ENCODE data around the gene SNX7.

The SNX7 gene

DNA sequence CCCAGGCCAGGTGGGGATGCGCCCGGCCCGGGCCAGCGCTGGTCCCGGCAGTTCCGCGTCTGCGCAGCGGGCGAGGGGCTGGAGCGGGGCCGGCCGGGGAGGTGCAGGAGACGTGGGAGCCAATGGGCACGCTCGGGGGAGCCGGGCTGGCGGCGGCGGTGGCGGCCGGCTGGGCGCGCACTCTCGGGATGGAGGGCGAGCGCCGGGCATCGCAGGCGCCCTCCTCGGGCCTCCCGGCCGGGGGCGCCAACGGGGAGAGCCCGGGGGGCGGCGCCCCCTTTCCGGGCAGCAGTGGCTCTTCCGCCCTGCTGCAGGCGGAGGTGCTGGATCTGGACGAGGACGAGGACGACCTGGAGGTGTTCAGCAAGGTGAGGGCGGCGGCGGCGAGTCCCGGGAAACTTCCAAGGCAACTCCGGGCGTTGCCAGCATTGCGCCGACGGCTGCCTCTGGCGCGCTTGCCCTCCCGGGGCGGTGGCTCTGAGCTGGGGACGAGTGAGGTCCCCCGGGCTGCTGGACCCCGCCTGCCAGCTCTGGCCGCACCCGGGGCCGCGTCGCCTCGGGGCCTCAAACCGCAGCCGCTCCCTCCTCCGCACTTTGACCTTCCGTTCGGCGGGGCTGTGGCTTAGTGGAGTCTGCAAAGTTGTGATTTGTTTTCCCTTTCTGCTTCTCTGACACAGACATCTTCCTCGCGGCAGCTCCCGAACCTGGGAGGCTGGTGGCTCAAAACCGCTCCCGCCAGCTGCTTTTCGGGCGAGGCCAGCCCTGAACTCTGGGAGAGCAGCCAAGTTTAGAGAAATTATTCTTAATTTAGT, at the start of gene SNX7:
SNX7 (plus strand) TSS at position 178 of the 812 bp plus-strand sequence; CDS start at position 189, 11 bp downstream.
- DNase-seq = peak; percentile 25

- DNase-seq = no peak
Measured at GRCh38 chr1:98637316-98637715, 24.2 kb upstream of the SNX7 start.

GRCh38 chr1:98638185-98638584, 23.3 kb upstream of the SNX7 start:
- no peak for DNase-seq

DNA sequence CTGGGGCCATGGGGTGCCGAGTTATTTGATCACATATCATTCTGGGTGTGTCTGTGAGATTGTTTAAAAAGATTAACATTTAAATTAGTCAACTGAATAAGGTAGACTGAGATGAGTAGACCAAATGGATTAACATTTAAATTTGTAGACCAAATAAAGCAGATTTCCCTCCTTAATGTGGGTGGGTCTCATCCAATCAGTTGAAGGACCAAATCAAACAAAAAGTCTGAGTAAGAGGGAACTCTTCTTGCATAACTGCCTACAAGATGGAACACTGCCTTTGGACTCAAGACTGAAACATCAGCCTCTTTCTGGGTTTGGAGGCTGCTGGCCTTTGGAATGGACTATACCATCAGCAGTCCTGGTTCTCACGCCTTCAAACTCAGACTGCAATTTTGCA, 17.0 kb upstream of the SNX7 start:
- DNase-seq = no peak

DNA sequence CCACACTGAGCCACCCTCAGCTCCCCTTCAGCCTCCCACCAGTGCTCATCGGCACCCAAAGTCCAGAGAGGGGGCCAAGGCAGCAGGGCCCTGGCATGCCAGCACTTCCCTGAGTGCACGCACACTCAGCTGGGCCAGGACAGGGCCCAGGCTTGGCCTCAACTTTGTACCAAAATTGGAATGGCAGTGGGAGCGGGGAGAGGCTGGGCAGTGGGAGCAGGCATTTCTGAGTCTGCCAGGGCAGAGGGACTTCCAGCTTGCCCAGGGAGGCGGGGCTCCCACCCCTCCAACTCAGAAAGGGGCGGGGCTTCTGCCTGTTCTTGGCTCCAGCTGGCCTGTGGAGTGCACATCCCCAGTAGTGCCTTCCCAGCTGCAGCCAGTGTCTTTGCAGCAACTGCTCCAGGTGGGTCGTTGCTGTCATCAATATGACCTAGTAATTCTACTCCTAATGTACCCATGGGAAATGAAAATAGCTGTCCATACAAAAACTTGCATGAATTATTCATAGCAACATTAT, 10.3 kb upstream of the SNX7 start:
- DNase-seq = no peak

DNA sequence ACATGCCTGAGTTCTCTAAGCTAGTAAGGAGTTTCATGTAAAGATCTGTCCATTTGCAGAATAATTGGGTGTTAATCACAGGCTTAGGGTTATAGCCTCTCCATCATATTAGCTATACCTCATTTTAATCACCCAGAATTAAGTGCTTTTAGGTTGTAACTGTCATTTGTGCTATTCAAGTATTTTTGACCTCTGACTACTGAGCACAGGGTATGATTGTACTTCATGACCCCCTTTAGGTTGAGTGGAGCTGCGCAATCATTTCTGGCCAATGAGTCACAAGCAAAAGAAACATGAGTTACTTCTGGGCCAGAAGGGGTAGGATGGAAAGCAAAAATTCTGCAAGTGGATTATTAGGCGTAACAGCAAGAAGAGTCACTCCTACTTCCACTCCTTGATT, 8.4 kb upstream of the SNX7 start:
- DNase-seq = no peak

- DNase-seq = no peak
Measured at GRCh38 chr1:98659879-98660278, 1.6 kb upstream of the SNX7 start.

- no peak for DNase-seq
Measured at GRCh38 chr1:98660940-98661543, 479 bp upstream of the SNX7 start.

DNA sequence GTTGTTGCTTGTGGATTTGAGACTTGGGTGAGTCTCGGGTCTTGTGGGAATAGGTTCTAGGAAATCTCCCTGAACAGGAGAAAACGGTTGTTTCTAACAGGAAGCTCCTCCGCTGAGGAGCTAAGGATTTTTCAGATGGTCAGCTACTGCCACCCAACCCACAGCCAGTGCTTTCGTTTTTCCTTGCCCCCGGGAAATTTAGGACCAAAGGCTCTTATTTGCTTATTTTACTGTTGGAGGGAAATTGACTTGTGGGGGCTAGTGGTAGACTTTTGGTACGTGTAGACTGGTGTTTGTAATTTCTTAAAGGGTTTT, 792 bp downstream of the SNX7 start:
- DNase-seq = no peak

GRCh38 chr1:98668733-98669132, 7.2 kb downstream of the SNX7 start:
- no peak for DNase-seq

- DNase-seq = no peak
Measured at GRCh38 chr1:98669355-98670296, 8.1 kb downstream of the SNX7 start.

DNA sequence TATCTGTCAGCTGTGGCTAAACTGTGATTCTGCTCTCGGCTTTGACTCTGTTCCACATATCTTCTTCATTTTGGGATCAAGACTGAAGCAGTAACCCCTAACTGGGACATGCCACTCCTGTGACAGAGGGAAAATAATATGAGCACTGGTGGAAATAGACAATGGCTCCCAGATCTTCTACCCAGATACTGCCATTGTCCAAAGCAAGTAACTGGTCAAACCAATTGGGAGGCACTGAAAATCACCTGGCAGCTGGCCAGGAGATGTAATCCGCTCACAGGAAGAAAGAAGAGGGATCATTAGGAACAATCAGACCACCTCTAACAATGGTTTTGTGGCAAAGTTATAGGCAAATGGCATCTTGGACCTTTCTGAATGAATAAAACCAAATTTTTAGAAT, 10.7 kb downstream of the SNX7 start:
- DNase-seq = no peak

GRCh38 chr1:98674075-98674781, 12.7 kb downstream of the SNX7 start:
- DNase-seq = no peak

- no peak for DNase-seq
Measured at GRCh38 chr1:98675282-98675681, 13.8 kb downstream of the SNX7 start.

DNA sequence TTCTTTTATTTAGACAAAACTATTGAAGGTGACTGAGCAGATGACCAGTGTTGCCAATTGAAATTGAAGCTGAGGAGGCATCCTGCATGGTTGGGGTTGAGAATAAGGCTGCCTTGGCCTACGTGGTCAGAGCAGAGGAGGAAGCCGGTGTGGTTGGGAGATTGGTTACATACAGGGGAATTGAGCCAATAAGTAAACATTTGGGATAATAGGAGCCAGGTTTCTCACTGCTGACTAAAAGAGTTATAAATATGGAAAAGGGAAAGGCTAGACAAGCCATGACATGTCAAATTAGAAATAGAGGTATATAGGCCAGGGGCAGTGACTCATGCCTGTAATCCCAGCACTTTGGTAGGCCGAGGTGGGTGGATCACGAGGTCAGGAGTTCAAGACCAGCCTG, 15.8 kb downstream of the SNX7 start:
- DNase-seq = no peak

DNA sequence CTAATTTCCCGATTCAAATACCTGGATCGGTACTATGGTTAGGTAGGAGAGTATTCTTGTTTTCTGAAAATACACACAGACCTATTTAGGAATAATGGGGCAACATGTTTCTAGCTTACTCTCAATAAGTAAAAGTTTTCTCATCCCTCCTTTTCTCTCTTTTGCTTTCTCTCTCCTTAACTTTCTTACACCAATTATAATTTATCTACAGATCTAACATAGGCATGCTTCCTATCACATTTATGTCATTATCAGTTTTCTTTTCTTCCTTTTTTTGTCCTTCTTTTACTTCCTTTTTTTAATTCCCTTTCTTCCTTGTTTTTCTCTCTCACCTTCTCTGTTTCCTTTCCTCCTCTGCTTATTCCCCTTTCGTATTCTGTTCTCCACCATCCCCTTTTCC, 20.3 kb downstream of the SNX7 start:
- no peak for DNase-seq

DNA sequence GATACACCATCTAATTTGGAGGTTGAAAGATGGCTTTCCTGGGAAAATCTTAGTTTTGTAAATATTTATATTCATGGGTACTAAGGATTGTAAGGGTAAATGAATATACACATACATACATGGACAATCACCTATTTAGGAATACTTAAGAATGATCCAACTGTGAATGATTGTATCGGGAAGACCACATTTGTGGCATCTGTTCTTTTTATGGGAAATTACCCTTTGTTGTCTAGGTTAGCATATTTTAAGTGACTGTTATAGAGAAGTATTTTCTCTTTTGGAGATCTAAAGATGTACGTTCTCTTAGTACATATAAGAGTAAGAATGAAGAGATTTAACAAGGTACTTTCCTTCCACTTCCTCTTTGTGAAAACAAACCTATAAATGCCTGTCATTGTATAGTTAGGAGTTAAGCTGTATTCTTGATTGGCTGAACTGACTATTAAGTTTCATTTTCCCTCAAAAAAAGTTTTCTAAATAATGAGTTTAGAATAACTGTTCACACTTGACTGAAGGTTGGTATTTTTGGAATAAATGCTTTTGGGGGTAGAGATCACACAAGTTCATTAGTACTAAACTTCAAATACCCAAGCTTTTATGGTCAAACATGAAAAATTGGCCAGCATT, 26.7 kb downstream of the SNX7 start:
- DNase-seq = no peak

- DNase-seq = no peak
Measured at GRCh38 chr1:98690576-98690975, 29.1 kb downstream of the SNX7 start.

DNA sequence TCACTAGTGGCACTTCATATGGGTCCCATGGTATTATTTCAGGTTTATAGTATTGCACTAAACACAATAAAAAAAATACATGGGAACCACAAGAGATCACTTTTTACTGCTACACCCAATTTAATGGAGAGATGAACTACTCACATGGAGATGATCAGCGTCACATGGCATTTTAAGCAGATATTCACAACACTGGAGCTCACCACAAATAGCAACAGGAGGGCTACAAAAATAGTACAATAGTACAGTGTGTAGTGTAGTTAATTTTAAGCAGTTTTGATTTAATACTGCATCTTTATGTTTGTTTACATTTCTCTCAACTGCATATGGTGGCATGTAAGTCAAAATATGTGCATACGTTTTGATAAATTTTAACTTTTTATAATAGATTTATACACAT, 31.0 kb downstream of the SNX7 start:
- DNase-seq = no peak

DNA sequence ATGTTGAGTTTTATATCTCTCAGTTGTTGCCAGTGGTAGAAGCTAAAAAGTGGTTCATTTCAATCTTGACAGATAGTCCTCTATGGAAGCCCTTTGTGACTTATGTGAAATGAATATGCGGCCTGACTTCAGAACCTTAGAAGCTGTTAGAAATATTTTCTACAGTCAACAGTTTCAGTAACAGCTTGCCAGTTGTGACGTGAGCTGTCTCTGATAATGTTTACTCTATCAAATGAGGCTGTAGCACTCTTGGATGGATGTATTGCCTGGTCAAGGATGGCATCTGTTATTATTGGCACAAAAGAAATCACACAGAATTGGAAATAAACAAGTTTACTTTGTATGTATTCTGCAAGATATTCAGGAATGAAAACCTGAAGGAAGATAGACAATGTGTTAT, 31.9 kb downstream of the SNX7 start:
- DNase-seq = no peak

- DNase-seq = no peak
Measured at GRCh38 chr1:98696077-98696476, 34.6 kb downstream of the SNX7 start.

GRCh38 chr1:98697781-98698180, 36.3 kb downstream of the SNX7 start:
- no peak for DNase-seq

Measured in activated CD4-positive, alpha-beta T cell treated with anti-CD3 and anti-CD28 coated beads, Interleukin-10, Interleukin-2, amounts not matched to agents 100 ng/mL and 50 ng/mL, durations not matched to agents 16 hours and 8 hours (primary cell).